GM21390 (cell line): ENCODE results near the gene SPATA4.
"Not testable (repeated sequence)": the region's sequence is repeated elsewhere in the genome, so short reads cannot be mapped to it uniquely, and the experiment has no call there.

Experiments used
- ATAC-seq: cut with Tn5 transposase; IDR thresholded peaks from one replicate; pipeline ENCODE4 v1.9.1; 2021; ENCODE audit not compliant: unreplicated experiment

The SPATA4 gene

DNA sequence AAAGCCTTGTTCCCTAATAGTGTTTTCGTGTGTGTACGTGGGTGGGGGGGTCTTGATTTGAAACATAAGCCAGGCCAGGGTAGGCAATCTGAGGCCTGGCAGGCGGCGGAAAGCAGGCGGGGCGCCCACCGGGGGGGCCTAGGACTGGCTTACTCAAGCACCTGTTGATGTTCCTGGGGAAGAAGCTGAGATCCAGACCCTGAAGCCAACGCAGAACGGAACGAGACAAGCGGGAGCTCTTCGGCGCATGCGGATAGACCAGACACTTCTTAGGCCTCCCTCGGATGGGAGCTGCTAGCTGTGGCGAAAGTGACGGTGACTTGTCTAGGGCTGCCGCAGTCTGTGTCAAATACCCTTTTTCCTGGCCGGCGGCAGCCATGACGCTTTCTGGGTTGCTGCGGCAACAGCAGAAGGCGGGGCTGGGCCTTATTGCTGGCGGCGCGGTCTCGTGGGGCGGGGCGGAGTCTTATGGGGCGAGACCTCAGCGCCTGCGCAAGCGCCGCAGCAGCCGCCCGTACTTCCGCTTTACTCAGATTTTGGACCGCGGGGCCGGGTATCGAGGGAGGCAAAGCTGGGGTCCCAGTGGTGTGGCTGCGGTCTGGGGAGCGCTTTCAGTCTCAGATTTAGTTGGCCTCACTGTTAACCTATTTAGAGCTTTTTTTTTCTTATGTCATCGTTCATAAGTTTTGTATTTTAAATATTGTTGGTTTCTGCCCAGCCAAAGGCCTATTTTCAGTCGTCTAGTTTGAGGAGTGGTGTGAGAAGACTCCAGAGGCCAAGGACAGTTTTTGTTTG is at the start of gene SPATA4:
Gene SPATA4, minus strand, starts transcription at position 402 of the 795 bp plus-strand sequence. Its CDS starts 23 bp downstream, at position 379.
- ATAC-seq: peak; percentile 98

GRCh38 chr4:176242764-176243347 is 47.5 kb upstream of the SPATA4 start:
- ATAC-seq: no peak

GRCh38 chr4:176241703-176242102 is 46.3 kb upstream of the SPATA4 start:
- no peak for ATAC-seq

GRCh38 chr4:176238826-176239225 is 43.4 kb upstream of the SPATA4 start:
- no peak for ATAC-seq

GRCh38 chr4:176238157-176238610 is 42.8 kb upstream of the SPATA4 start:
- no peak for ATAC-seq

DNA sequence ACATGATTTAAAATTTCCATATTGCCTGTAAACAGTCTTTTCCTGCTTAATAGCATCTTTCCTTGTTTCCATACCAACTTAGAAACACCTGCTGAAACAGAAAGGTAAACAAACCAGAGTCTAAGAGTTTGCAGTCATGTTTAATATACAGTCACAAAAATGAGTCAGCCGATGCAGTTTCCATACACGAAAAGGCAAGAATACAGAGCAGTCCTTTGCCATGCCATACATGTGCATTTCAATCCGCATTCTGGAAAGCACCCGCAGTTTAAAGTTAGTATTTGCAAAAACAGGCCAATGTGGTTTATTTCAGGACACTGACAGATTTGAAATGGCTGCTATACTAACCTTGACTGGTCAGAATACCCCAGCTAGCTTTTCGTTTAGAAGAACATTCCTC is 41.6 kb upstream of the SPATA4 start:
- ATAC-seq: no peak

DNA sequence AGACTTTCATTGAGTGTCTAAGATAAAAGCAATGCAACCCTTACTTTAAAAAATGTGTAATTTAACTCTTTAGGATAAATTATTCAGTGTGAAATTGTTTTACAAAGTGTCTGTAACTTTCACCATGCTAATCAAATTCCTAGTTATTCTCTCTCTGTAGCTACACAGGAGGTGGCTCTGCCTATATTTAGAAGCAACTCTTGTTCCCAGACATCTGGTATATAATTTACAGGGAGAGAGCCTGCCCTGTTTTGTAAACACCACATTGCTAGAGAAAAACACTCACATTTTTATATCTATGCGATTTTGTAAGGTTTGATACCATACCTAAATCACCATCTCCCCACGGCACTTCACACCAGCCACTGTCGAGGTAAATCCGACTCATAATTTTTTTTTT is 35.5 kb upstream of the SPATA4 start:
- no peak for ATAC-seq

DNA sequence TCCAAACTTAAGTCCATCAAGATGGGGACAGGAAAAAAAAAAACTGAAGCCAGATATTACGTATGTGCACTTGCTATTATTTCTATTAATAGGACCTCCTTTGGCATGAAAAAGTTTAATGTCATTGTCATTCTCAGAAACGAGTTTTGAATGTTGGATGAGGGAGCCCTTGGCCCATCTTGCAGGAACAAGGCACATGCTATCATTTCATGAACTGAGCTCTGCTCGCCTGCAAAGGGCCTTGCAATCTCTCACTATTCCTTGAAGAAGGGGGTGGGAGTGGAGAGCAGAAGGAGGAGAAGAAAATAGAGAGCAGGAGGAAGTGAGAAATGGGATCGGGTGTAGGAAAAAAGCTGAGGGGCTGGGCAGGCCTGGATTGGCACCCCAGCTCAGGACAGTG is 34.3 kb upstream of the SPATA4 start:
- ATAC-seq: no peak

DNA sequence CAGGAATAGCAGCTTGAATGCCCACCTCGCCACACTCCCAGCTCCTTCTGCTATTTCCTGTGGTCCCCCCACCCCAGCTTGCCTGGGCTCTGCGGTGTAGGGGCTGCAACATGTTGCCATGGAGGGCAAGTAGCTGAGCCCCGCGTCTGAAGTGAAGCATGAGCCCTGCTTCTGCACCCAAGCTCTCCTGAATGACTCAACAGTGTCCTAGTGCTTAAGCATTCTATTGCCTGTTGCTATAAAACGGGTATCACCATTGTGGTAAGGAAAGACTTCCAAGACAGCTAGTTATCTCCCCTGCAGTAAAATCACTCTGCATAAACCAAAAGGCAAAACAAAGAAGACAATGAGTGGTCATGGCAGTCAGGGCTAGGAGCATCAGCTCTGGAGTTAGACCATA is 31.4 kb upstream of the SPATA4 start:
- no peak for ATAC-seq

- ATAC-seq: no peak
Observed at GRCh38 chr4:176223561-176223960, 28.2 kb upstream of the SPATA4 start.

- ATAC-seq: no peak
Observed at GRCh38 chr4:176222149-176222548, 26.8 kb upstream of the SPATA4 start.

DNA sequence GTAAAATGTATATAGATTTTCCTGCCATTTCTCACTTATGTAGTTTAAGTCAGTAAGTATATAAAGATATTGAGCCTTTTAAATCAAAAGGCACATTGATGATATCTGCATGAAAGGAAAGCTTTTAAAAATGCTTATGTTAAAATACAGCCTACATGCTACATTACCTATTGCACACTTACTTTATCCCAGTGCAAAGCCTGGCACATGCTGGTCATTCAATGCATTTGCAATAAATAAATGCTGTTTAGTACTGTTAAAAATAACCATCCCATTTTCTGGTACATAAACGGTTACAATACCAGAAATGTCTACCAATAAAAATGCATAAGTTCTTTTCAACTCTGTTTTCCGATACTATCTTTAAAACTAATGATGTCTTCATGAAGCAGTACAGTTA is 22.1 kb upstream of the SPATA4 start:
- ATAC-seq: no peak

- not testable (repeated sequence) for ATAC-seq
Observed at GRCh38 chr4:176212351-176212750, 17.0 kb upstream of the SPATA4 start.

- ATAC-seq: no peak
Observed at GRCh38 chr4:176210579-176211296, 15.4 kb upstream of the SPATA4 start.

DNA sequence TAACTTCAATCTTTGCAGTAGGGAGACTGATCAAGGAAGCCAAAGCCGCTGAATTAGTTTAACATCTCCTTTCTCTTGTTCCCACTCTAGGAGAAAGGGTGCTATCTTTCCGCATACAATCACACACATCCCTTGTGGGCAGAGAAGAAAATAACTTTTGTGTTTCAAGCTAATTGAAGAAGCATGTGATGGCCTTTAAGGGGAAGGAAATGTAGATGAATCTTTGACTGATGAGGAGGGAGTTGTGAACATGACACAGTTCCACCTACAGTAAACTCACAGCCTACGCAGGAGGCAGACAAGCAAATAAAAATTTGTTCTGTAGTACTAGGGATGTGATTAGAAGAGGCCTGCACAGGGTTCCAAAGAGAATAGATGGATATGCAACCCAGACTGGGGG is 14.7 kb upstream of the SPATA4 start:
- no peak for ATAC-seq

DNA sequence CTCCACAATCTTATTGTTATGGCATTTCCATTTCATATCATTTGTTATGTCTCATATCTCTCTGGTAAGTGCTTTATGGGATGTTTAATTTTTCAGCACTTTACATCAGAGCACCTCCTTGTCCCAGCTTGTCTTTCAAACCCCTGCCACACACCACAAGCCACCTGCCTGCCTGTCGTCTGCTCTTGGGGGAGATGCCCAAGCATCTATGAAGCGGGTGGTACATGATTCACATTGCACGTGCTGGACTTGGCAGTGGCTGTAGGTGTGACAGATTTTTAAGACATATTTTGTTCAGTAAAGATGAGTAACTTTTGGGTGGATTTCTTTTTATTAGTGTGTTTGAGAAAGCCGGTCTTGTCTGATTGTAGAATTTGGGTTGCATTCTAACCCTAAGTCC is 14.2 kb upstream of the SPATA4 start:
- no peak for ATAC-seq

DNA sequence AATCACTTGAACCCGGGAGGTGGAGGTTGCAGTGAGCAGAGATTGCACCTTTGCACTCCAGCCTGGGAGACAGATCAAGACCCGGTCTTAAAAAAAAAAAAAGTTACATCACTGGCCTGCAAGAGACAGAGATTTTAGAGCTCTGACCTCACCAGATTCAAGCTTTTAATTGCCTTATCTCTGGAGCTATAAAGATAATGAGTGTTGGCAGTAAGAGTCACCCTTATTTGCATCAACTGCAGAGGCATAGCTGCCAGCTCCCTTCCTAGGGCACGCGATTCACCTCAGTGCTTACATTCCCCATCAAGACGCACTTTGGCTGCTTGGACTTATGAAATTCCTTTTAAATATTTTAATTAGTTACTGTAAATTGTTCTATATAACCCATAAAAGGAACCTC is 12.5 kb upstream of the SPATA4 start:
- ATAC-seq: no peak

DNA sequence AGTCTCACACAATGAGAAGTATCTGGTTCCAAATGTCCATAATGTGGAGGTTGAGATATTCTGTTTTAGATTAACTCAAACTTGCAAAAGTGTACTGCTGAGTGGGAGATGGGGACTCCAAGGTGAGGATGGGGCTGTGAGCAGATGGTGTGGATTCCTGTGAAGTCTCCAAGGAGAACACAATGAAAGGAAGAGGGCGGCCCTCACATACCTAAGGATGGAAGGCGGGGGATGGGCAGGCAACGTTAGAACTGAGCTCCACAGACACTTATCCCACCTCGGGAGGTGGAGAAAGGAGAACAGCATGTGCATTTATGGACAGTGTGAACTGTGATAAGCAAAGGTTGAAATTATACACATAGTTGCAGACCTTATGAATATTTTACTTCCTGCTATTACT is 9.9 kb upstream of the SPATA4 start:
- ATAC-seq: no peak

GRCh38 chr4:176198316-176198903 is 3.0 kb upstream of the SPATA4 start:
- no peak for ATAC-seq

DNA sequence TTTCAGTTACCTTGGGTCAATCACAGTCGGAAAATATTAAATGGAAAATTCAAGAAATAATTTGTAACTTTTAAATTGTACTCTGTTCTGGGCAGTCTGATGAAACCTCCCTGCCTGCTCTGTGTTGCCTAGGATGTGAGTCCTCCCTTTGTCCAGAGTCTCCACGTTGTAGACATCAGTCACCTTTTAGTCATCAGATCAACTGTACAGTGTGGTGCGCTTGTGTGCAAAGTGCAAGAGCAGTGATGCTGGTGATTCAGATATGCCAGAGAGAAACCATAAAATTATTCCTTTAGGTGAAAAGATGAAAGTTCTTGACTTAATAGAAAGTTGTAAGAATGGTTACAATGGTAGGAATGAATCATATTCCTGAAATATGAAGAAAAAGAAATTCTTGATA is 1.4 kb downstream of the SPATA4 start:
- ATAC-seq: no peak

DNA sequence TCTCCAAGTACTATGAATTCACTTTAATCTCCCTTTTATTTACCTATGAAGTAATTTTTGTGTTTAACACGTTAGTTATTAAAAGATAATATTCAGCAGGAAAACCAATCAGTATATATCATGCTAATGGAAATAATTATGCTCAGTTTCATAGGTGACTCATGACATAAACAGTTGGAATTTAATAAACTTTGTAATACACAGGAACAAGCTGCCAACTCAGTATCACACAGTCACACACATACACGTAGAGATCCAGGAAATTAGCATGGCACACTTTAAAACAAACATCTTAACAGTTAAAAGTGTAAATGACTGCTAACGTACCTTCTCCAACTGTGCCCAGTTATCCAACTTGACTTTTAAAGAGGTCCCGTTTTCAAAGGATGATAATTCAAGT is 2.3 kb downstream of the SPATA4 start:
- ATAC-seq: no peak

DNA sequence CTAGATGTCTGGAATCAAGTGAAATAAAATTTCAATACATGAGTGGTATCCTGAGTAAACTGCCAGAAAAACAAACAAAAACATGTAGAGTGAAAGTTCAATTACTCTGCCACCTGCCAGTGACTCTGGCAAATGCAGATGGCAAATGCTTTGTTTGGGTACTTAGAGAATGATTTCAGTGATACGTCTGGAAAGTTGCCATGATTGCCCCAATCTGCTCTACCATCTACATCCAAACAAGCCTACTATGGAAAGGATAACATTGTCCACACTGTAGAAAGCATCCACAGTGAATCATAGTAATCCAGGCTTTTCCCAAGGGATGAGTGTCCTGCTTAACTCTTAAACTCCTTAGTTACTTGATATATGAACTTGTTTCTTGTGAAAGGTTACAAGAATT is 3.4 kb downstream of the SPATA4 start:
- no peak for ATAC-seq
